T-helper 1 cell treated with Interleukin-12 subunit alpha and Interleukin-12 subunit beta and Interleukin-4 antibody, amounts not matched to agents 30 μg/mL and 1 μg/mL, for 36 hours (primary cell): Measurements from ENCODE around the gene PKNOX2.

Experiments
- H3K27ac Mint-ChIP-seq: one replicate; pipeline ENCODE4 v1.8.0; 2021; ENCODE audit warnings: mild to moderate bottlenecking, mixed read lengths
- H3K27me3 Mint-ChIP-seq: one replicate; pipeline ENCODE4 v1.8.0; 2021; ENCODE audit warnings: low read depth, mixed read lengths
- H3K36me3 Mint-ChIP-seq: one replicate; pipeline ENCODE4 v1.8.0; 2021; ENCODE audit warnings: low read depth, mixed read lengths
- H3K4me1 Mint-ChIP-seq: one replicate; pipeline ENCODE4 v1.8.0; 2021; ENCODE audit warnings: low read depth, mixed read lengths
- H3K4me3 Mint-ChIP-seq: one replicate; pipeline ENCODE4 v1.8.0; 2021; ENCODE audit warnings: mild to moderate bottlenecking, moderate library complexity, mixed read lengths
- H3K9me3 Mint-ChIP-seq: one replicate; pipeline ENCODE4 v1.8.0; 2021; ENCODE audit warnings: mixed read lengths

PKNOX2 gene

DNA sequence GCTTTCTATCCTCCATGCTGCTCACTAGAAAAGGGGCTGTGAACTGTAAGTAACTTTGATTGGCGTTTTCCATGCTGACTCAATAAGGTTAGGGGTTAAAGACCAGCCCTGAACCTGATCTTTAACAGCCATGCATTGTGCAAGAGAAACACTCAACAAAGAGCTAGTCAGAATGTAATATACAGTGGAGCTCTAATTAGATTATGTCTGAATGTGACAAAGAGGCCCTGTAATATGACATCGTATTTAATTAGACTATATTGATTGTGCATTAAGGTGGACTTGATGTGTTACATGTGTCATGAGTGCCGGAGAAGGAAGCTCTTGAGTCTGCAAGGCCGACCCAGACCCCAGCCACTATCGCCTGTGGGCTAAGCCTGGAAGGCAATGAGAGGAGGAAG lies 70.5 kb downstream of the PKNOX2 start:
- Mint-ChIP-seq H3K9me3 (no peaks in the 10 kb centered on the region), H3K4me1 (no peaks in the 10 kb centered on the region), H3K4me3 (no peak overlapping the region), H3K36me3 (no peaks in the 10 kb centered on the region), H3K27ac (no peak overlapping the region), H3K27me3 (peaks cover 6% of the 10 kb centered on the region)

DNA sequence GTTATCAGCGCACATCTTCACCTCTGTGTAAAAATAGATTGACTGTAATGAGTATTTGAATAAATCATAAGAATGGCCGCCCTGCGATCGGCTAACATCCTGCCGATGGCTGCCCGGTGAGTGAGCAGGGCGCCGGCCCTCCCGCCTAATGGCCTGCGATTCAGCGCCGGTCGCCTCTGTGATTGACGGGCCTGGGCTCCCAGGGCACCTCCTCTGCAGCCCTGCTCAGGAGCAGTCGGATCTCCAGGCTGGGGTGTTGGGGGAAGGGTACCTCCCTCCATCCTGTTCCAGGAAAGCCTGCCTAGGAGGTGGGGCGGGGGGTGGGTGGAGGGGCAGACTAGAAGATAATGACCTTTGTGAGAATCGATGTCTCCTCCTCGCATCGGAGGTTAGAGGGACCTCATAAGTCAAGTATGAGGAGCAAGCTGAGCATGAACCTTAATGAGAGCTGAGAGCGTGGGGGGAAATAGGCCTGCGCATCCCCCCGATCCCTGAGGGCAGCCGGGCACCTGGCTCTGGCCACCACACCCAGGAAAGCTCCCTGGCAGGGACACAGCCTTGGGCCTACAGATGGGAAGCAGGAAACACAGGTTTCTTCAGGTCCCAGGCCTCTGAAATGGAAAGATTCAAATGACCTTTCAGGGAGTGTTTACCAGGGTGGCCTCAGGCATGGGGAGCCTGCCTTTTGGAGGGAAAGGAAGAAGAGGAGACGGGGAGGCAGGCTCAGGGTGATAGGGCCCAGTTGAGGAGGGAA lies 71.7 kb downstream of the PKNOX2 start:
- no peak overlapping the region for H3K4me3 Mint-ChIP-seq
- H3K27me3 Mint-ChIP-seq = peaks cover 6% of the 10 kb centered on the region
- no peaks in the 10 kb centered on the region for H3K36me3 Mint-ChIP-seq
- no peaks in the 10 kb centered on the region for H3K9me3 Mint-ChIP-seq
- no peak overlapping the region for H3K27ac Mint-ChIP-seq
- no peaks in the 10 kb centered on the region for H3K4me1 Mint-ChIP-seq

DNA sequence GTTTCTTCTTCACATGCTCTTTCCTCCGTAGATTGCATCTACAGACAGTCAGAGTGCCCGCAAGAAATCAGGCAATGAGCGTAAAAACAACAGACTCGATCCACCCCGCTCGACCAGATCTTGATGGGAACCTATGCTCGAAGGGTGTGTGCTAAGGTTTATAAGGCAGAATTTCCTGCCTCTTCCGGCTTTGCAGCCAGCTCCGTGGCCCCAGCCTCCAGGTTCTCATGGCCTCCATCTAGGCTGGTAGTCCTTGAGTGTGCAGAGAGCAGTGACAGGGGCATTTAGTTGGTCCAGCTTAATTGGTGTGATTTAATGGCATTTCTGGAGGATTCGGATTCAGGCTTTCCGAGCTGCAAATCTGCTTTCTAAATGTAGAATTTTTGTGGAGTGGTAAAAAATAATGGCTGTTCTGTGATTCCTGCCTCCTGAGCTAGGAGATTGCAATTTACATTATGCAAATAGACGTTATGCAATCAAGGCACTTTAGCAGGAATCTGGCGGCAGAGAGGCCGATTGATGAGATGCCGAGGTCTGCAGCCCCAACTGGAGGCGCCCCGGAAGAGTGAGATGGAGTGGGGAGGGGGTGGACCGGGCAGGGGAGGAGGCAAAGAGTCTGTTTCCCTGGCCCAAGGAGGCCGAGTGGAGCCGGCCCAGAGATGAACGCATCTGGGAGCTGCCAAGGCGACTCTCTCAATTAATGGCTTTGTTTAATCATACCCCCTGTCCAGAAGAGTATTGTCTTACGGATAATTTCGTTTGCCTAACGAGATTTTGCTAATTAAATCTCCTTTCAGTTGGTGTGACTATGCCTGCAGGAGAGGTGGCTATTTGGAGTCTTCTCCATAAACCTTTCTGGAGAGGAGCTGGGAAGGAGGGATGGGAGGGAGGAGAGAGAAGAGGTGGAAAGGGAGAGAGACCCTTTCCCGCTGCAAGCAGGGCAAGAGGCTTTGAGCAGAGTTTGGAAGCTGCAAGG lies 75.3 kb downstream of the PKNOX2 start:
- Mint-ChIP-seq H3K27ac (no peak overlapping the region), H3K36me3 (no peaks in the 10 kb centered on the region), H3K27me3 (peaks cover 6% of the 10 kb centered on the region), H3K4me1 (no peaks in the 10 kb centered on the region), H3K4me3 (no peak overlapping the region), H3K9me3 (no peaks in the 10 kb centered on the region)

DNA sequence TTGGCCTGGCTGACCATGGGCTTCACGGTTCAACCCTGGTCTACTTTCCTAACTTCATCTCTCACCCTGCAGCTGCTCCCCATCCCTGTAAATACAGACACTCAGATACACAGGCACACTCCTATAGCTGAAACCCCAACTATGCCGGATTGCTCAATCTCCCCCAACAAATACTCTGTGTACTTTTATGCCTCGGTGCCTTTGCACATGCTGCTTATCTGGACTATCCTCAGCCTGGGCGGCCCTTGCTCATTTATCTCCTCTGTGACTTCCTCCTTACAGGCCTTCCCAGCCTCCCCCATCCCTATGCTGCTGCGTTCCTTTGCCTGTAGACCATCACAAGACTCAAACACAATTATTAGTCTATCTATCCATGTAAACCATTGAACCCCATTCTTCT lies 76.6 kb downstream of the PKNOX2 start:
- Mint-ChIP-seq H3K36me3 (no peaks in the 10 kb centered on the region), H3K9me3 (no peaks in the 10 kb centered on the region), H3K27ac (no peak overlapping the region), H3K27me3 (peaks cover 3% of the 10 kb centered on the region), H3K4me3 (no peak overlapping the region), H3K4me1 (no peaks in the 10 kb centered on the region)

DNA sequence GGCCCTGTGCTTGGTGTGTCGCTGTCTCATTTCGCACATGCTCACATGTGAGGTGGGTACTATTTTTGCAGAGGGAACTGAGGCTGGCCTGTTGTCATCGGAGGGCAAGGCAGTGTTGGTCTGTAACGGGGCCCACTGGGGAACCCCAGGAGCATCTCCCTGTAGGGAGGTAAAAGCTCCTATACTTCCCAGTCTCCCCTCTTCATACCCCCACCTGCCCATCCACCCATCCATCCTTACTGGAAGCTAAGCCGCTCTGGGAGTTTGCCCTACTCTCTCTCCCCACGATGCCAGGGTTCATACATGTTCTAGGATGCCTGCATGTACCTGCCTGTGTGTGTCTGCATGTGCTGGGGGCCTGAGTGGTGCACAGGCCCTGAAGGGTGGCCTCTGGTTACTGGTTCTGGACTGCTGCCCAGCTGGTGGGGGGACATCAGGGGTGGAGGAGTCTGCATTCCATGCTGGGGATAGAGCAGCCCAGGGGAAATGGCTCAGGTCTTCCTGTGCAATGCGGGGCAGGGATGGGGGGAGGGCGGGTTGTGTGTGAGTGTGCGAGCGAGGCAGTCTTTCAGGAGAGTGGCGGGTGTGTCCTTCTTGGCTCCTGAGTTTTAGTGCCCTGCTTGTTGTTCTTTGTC lies 77.7 kb downstream of the PKNOX2 start:
- no peaks in the 10 kb centered on the region for H3K36me3 Mint-ChIP-seq
- peaks cover 3% of the 10 kb centered on the region for H3K27me3 Mint-ChIP-seq
- H3K4me1 Mint-ChIP-seq = no peaks in the 10 kb centered on the region
- H3K4me3 Mint-ChIP-seq = no peak overlapping the region
- no peaks in the 10 kb centered on the region for H3K9me3 Mint-ChIP-seq
- no peak overlapping the region for H3K27ac Mint-ChIP-seq

DNA sequence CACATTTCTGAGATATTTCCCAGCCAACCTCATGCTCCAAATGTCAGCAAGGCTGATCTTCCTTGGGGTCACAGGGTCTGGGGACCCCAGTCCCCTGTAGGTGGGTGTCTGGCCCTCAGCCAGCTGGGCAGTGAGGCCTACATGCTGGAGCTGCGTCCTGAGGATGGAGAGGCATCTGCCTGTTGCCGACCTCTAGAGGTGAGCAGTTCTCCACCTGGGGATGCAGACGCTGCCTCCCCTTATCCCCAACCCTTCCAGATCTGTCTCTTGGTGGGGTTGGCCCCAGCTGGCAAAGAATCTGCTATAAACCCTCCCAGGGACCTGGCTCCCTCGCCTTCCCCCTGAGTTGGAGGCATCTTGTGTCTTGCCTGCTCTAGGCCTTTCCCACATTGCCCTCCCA lies 79.6 kb downstream of the PKNOX2 start:
- Mint-ChIP-seq H3K9me3 (no peaks in the 10 kb centered on the region), H3K27me3 (no peaks in the 10 kb centered on the region), H3K27ac (no peak overlapping the region), H3K4me3 (no peak overlapping the region), H3K4me1 (no peaks in the 10 kb centered on the region), H3K36me3 (no peaks in the 10 kb centered on the region)

DNA sequence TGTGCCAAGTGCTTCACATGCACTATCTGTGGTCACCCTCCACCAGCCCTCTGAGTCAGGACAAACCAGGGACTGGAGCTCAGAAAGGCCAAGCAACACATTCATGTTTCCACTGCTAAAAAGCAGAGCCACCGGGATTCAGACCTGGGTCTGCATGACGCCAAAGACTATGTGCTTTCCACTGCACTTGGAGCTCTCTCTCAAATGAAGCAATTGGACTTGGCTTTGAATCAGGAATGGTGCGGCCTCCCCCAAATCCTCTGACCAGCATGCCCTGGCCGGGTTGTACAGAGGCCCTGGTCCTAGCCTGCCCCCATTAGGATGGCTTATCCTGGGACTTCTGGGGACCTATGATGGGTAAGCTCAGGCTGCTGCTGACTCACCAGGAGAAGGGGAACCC lies 80.7 kb downstream of the PKNOX2 start:
- no peaks in the 10 kb centered on the region for H3K9me3 Mint-ChIP-seq
- no peaks in the 10 kb centered on the region for H3K36me3 Mint-ChIP-seq
- H3K27me3 Mint-ChIP-seq = no peaks in the 10 kb centered on the region
- H3K4me1 Mint-ChIP-seq = no peaks in the 10 kb centered on the region
- H3K27ac Mint-ChIP-seq = no peak overlapping the region
- H3K4me3 Mint-ChIP-seq = no peak overlapping the region

DNA sequence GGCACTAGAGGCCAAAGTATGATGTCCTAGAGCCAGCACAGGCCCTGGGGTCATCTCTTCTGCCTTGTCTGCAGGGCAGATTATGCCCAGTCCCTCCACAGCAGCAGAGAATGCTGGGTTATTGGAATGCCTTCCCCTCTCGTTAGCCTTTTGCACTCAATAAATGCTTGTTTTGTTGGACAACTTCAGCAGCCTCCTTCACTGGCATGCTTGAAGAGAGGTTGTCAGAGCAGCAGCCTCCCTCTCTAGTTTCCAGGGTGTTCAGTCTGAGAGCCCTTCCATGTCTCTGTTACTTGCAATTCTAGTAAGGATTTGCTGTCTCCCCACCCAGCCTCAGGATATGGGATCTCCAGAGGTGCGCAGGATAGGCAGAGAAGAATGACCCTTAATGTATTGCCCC lies 82.9 kb downstream of the PKNOX2 start:
- Mint-ChIP-seq H3K4me1 (no peaks in the 10 kb centered on the region), H3K36me3 (no peaks in the 10 kb centered on the region), H3K27ac (no peak overlapping the region), H3K9me3 (no peaks in the 10 kb centered on the region), H3K4me3 (no peak overlapping the region), H3K27me3 (no peaks in the 10 kb centered on the region)

DNA sequence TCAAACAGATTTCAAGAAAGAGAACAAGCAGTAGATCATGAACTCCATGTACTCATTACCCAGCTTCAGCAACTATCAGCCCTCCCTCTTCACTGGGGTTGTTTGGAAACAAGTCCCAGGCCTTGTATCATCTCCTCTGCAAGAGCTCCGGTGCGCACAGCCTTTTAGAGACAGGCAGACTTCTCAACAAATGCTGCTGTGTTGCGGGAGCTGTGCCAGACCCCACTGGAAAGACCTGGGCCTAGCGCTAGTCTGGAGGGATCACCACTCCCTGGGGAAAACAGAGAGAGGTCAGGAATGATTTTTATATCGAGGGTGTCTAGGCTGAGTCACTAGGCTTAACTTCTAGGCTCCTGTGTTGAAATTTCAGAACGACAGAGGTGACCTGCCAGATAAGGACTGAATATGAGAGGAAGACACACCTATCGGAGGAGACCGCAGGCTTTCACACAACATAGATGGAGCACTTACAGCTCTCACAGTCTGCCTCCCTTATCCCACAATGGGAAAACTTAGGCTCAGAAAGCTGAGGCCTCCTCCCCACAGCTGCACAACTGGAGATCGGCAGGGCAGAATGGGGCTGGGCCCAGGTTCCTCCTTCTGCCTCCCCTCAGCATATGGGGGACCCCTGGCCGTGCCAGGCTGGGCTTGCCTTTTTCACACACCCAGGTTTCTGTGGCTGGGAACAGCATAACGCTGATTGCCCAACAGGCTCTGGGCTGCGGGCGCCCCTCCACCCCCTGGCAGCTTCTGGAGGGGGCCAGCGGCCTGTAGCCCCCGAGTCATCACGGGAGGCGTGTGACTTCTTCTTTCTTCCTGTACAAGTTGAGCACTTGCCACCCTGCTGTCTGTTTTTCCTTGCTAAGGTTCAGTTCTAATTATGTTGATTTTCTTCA lies 86.0 kb downstream of the PKNOX2 start:
- H3K27me3 Mint-ChIP-seq = no peaks in the 10 kb centered on the region
- H3K36me3 Mint-ChIP-seq = no peaks in the 10 kb centered on the region
- H3K4me3 Mint-ChIP-seq = no peak overlapping the region
- no peaks in the 10 kb centered on the region for H3K9me3 Mint-ChIP-seq
- no peaks in the 10 kb centered on the region for H3K4me1 Mint-ChIP-seq
- H3K27ac Mint-ChIP-seq = no peak overlapping the region

DNA sequence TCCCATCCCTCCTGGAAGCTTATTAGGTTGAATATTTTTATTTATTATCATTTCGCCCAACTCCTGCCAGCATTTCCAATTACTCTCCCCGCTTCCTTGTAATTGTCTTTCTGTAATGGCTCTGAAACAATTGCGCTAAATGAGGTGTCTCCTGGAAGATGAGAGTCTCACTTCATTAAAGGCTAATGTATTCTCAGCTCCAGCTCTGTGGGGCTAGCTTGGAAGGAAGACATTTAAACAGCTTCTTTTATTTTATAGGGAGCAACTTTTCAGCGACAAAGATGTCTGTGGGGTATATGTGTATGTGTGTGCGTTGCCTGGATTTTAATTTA lies 86.6 kb downstream of the PKNOX2 start:
- Mint-ChIP-seq H3K9me3 (no peaks in the 10 kb centered on the region), H3K27ac (no peak overlapping the region), H3K27me3 (no peaks in the 10 kb centered on the region), H3K4me1 (no peaks in the 10 kb centered on the region), H3K36me3 (no peaks in the 10 kb centered on the region), H3K4me3 (no peak overlapping the region)

DNA sequence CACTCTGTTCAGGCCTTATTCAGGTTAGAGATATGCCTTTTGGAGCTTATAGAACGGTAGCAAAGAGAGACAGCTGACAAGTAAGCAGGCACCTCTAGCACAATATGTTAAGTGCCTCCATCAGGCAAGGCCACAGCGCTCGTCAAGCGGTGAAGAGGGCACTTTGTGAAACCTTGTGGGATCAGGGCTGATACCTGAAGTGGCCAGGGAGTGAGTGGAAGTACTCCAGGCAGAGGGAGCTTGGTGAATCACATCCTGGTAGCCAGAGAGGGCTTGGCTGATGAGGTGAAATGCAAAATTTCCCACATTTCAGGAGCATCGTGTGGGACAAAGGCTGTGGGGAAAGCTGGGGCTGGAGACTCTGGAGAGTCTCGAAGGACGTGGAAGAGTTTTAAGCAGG lies 87.4 kb downstream of the PKNOX2 start:
- H3K4me3 Mint-ChIP-seq = no peak overlapping the region
- no peaks in the 10 kb centered on the region for H3K9me3 Mint-ChIP-seq
- H3K27ac Mint-ChIP-seq = no peak overlapping the region
- no peaks in the 10 kb centered on the region for H3K36me3 Mint-ChIP-seq
- no peaks in the 10 kb centered on the region for H3K4me1 Mint-ChIP-seq
- H3K27me3 Mint-ChIP-seq = no peaks in the 10 kb centered on the region

DNA sequence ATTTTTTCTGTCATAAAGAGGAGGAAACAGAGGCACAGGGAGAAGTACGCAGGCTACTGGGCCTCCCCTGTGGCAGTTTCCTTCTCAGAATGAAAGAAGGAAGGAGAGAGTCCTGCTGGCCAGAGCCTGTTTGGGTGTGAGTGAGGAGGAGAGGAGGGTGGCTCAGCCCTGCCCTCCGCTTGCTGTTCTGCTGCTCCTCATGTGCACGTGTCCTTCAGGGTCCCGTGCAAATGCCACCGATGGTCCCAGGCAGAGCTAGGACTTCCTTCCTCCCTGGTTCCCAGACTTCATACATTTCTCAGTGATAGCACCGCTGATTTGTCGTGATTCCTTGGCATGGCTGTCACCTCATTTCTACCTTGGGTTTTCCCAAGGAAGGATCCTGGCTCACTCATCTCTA lies 88.7 kb downstream of the PKNOX2 start:
- H3K27ac Mint-ChIP-seq = no peak overlapping the region
- H3K4me1 Mint-ChIP-seq = no peaks in the 10 kb centered on the region
- peaks cover 3% of the 10 kb centered on the region for H3K27me3 Mint-ChIP-seq
- H3K4me3 Mint-ChIP-seq = no peak overlapping the region
- H3K9me3 Mint-ChIP-seq = no peaks in the 10 kb centered on the region
- no peaks in the 10 kb centered on the region for H3K36me3 Mint-ChIP-seq

DNA sequence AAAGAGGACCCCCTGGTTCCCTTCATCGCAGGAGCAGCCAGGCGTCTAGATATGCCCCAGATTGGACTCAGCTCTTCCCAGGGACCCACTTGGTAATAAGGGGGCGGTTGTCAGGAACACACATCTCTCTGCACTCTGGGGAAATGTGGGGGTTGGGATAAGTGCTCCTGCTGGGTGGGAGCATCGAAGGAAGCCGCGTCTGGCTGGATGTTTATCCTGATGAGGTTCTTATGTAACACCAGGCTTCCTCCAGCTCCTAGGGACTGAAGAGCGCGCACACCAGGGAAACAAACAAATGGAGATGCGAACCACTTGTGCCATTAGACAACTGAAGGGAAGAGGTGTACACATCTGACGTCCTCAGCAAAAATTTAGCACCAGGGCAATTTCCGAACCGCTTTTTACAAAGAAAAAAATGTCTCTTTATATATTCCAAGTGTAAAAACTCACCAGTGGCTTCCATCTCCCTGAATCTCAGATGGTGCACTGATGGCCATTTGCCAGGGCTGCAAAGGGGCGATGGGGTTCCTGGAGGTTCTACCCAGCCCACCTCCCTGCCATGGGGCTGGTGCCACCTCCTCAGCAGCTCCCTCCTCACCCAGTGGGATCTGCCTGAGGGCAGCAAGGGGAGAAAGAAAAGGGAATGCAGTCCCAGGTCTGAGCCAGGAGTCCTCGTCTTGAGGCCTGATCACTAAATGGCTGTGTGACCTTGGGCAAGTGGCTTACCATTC lies 89.4 kb downstream of the PKNOX2 start:
- Mint-ChIP-seq H3K27me3 (peaks cover 3% of the 10 kb centered on the region), H3K9me3 (no peaks in the 10 kb centered on the region), H3K4me3 (no peak overlapping the region), H3K4me1 (no peaks in the 10 kb centered on the region), H3K36me3 (no peaks in the 10 kb centered on the region), H3K27ac (no peak overlapping the region)
